ENCODE measurements around the gene GMPPB.
"Not testable (repeated sequence)": the region's sequence is repeated elsewhere in the genome, so short reads cannot be mapped to it uniquely, and the experiment has no call there.

Gene GMPPB

GRCh38 chr3:49723628-49724551, at the start of gene GMPPB:
Gene GMPPB, minus strand, starts transcription at chr3:49723951. Its CDS starts 225 bp downstream, at chr3:49723726.
- peak; percentile 98 for DNase-seq (ENCODE audit: low read depth, low spot score)

DNA sequence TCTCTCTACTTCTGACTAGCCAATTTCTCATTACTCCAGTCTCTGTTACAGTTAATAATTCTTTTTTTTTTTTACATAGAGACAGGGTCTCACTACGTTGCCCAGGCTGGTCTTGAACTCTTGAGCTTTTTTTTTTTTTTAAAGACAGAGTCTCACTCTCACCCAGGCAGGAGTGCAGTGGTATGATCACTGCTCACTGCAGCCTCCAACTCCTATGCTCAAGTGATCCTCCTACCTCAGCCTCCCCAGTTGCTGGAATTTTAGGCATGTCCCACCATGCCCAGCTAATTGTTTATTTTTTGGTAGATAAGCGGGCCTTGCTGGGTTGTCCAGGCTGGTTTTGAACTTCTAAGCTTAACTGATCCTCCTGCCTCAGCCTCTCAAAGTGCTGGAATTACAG, 49.0 kb upstream of the GMPPB start:
- DNase-seq (ENCODE audit: low read depth, low spot score), result no peak

DNA sequence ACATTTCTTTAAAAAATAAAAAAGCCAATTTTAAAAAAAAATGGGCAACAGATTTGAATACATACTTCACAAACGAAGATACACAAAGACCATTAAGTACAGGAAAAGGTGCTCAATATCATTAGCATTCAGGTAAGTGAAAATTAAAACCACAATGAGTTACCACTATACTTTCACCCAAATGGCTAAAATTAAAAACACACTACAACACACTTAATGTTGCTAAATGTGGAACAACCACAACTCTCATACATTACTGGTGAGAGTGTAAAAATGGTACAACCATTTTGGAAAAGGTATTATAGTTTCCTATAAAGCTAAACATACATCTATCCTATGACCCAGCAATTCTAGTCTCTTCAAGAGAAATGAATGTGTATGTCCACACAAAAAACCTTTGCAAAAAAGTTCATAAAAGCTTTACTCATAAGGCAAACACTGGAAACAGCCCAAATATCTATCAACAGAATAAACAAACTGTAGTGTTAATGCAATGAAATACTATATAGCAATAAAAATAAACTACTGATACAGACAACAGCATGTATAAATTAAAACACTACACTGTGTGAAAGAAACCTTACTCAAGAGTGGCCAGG, 47.7 kb upstream of the GMPPB start:
- DNase-seq (ENCODE audit: low read depth, low spot score), result no peak

DNA sequence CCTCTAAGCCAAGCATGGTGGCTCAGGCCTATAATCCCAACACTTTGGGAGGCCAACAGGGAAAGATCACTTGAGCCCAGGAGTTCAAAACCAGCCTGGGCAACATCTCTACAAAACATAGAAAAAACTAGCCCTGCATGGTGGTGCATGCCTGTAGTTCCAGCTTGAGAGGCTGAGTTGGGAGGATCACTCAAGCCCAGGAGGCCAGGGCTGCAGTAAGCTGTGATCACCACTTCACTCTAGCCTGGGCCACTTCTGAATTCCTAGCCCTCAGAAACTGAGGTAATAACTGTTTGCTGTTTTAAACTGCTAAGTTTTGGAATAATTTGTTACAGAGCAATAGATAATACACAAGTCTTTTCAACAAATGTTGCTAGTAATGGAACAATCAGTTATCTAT, 46.2 kb upstream of the GMPPB start:
- no peak for DNase-seq (ENCODE audit: low read depth, low spot score)

GRCh38 chr3:49769286-49769915, 45.6 kb upstream of the GMPPB start:
- no peak for DNase-seq (ENCODE audit: low read depth, low spot score)

- DNase-seq (ENCODE audit: low read depth, low spot score), result no peak
Observed at GRCh38 chr3:49763981-49764380, 40.2 kb upstream of the GMPPB start.

DNA sequence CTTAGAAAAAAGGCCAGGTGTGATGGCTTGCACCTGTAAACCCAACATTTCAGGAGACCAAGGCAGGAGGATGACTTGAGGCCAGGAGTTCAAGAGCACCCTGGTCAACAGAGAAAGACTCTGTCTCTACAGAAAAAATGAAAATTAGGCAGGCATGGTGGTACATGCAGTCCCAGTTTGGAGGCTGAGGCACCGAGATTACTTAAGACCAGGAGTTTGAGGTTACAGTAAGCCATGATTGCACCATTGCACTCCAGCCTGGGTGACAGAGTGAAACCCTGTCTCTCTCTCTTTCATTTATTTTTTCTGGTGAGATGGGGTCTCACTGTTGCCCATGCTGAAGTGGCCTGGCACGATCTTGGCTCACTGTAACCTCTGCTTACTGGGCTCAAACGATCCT, 37.9 kb upstream of the GMPPB start:
- DNase-seq (ENCODE audit: low read depth, low spot score), result no peak

GRCh38 chr3:49759226-49759625, 35.5 kb upstream of the GMPPB start:
- DNase-seq (ENCODE audit: low read depth, low spot score), result no peak

DNA sequence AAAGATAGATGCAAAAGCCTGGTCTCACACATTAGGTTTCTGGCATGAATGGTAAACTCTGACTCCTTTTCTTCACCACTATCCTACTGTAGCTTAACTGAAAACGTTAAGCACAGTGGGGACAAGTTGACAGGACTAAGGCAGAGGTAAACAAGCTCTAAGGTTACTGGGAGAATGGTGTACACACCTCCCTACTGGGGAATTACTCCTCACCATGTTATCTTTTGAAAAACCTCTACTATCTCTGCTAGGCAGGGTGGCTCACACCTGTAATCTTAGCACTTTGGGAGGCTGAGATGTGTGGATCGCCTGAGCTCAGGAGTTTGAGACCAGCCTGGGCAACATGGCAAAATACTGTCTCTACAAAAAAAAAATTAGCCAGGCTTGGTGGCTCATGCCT, 33.4 kb upstream of the GMPPB start:
- no peak for DNase-seq (ENCODE audit: low read depth, low spot score)

DNA sequence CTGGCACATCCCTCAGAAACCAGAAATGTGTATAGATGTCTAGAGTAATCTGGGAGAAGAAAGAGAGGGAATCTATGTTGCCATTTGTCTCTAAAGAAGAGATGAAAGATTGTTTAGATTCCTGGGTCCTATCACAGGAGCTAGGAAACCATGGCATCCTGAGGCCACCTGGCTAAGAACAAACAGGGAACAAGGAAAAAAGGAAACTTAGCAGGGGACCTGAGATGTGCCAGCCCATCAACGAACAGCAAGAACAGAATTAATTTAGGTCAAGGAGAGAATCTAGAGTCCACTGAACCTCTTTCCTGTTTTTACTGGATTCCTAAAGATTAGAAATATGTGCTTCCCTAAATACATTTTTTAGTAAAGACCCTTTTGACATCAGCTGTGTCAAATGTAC, 32.3 kb upstream of the GMPPB start:
- no peak for DNase-seq (ENCODE audit: low read depth, low spot score)

DNA sequence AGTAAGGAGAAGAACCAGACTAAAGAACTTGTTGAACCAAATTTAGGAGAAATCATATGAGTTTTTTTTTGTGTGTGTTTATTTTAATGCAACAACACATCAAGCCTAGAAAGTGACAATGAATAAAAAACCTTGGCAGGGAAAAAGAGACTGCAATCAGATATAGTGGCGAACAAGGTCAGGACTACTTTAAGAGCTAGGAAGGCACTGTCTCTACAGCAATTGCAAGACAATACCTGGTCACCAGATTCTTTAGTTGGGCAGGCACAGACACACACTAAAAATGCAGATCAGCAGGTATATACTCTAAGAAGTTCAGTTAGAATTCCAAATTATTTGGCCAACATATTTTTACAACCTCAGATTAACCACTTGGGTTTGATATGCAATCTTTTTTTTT, 30.8 kb upstream of the GMPPB start:
- DNase-seq (ENCODE audit: low read depth, low spot score), result no peak

- DNase-seq (ENCODE audit: low read depth, low spot score), result no peak
Observed at GRCh38 chr3:49751501-49751900, 27.8 kb upstream of the GMPPB start.

DNA sequence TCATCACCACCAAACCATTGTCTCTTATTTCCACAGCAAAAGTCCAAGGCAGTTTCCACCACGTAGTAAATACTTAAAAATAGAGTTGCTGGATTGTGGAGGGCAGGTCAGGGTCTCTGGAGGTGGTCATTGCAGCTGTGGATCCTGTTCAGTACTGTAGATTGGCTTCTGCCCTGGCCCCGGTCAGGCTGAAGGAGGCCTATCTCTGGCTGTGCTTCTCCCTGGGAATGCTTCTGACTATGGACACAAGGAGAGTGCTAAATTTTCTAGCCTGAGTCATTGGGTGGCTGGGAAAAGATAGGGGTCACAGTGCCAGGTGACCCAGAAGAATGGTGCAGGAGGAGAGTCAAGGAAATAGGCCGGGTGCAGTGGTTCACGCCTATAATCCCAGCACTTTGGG, 26.3 kb upstream of the GMPPB start:
- DNase-seq (ENCODE audit: low read depth, low spot score), result no peak

- not testable (repeated sequence) for DNase-seq (ENCODE audit: low read depth, low spot score)
Observed at GRCh38 chr3:49748874-49749273, 25.1 kb upstream of the GMPPB start.

DNA sequence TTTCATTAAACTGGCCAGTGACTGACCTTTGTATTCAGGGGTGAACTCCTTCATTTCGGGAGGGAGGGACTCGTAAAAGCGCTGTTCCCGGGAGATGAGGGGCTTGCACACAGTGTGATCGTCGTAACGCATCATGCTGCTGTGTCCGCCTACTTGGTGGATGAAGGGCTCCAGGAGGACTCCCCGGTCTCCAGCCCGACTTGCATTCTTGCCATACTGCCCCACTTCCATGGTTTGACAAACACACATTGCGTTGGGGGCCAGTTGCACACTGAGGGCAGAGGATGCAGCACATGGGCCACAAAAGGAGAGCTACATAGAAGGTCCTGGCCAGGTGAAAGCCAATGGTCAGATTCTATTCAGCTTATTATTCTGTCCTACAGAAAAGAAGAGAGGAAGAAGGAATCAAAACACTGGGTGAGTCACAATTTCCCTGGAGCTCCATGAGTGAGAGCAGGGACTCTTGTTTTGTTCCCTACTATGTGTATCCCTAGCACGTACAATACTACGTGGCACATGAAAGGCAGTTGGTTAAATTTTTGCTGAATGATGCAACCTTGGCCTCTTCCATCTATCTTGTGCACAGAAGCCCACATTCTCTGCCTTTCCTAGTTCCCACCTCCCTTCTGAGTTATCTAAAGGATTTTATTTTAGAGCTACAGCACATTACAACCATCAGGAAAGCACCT, 24.2 kb upstream of the GMPPB start:
- DNase-seq (ENCODE audit: low read depth, low spot score), result no peak

DNA sequence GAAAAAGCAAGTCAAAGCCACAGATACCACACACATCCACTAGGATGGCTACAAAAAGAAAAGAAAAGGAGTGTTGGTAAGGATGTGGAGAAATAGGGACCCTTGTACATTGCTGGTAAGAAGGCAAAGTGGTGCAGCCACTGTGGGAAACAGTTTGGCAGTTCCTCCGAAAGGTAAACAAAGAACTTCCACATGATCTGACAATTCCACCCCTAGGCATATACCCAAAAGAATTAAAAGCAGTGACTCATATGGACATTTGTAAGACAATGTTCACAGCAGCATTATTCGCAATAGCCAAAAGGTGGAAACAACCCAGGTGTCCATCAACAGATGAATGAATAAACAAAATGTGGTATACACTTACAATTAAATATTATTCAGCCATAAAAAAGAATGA, 22.2 kb upstream of the GMPPB start:
- DNase-seq (ENCODE audit: low read depth, low spot score), result no peak

- DNase-seq (ENCODE audit: low read depth, low spot score), result no peak
Observed at GRCh38 chr3:49740427-49740826, 16.7 kb upstream of the GMPPB start.

- no peak for DNase-seq (ENCODE audit: low read depth, low spot score)
Observed at GRCh38 chr3:49738067-49738713, 14.4 kb upstream of the GMPPB start.

DNA sequence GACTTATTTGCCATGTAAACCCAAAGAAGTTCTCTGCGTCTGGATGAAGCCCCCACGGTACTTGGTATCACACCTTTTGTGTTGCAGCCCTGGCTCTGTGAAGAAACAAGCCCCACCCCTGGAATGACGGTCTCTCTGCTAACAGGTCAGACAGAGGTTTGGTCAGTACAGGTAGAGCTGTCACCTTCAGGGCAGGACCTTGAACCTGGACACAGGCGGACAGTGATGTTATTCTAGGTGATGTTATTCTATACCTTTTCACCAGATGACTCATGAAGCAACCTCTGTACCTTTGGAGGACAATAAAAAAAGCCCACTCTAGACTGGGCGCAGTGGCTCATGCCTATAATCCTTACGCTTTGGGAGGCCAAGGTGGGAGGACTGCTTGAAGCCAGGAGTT, 11.0 kb upstream of the GMPPB start:
- DNase-seq (ENCODE audit: low read depth, low spot score), result no peak

- DNase-seq (ENCODE audit: low read depth, low spot score), result no peak
Observed at GRCh38 chr3:49733551-49733950, 9.8 kb upstream of the GMPPB start.

DNA sequence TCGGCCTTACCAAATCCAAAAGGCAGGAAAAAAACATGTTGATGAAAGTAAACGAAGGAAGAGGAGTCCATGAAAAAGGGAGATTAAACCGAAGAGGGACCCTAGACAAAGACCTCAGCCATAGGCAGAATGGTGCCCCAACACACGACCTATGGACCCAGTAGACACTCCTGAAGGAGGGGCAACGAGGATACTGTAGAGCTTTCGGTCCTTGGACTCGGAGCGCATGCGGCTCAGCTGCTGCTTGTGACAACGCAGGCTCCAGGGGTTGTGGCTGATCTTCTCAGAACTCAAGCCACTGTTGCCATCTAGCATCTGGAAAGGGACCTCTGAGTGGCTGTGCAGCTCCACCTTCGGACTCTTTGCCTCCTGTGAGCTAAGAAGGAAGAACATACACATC, 8.8 kb upstream of the GMPPB start:
- no peak for DNase-seq (ENCODE audit: low read depth, low spot score)

Measured in ELF-1 (cell line).